Trophoblast cell (in vitro differentiated cells and primary cell): ENCODE measurements around the gene LRRC74B.
"Not testable (repeated sequence)": the region's sequence is repeated elsewhere in the genome, so short reads cannot be mapped to it uniquely, and the experiment has no call there.

Experiments
- DNase-seq, 2 donors: peaks; one replicate each; pipeline ENCODE4 v3.0.0-alpha.2; 2016
- H2AFZ ChIP-seq: 2 replicates; pipeline ENCODE4 v1.6.1; 2013; ENCODE audit warnings: low read length, moderate library complexity, mild to moderate bottlenecking; ENCODE audit not compliant: insufficient read depth, poor library complexity
- H2AK5ac ChIP-seq: 2 replicates; pipeline ENCODE4 v1.6.1; 2013; ENCODE audit warnings: mild to moderate bottlenecking, low read length
- H2BK120ac ChIP-seq: 2 replicates; pipeline ENCODE4 v1.6.1; 2013; ENCODE audit warnings: low read length, mild to moderate bottlenecking, moderate library complexity; ENCODE audit not compliant: insufficient read depth, poor library complexity
- H2BK12ac ChIP-seq: 2 replicates; pipeline ENCODE4 v1.6.1; 2013; ENCODE audit warnings: mild to moderate bottlenecking, low read length, moderate library complexity
- H2BK5ac ChIP-seq: 2 replicates; pipeline ENCODE4 v1.6.1; 2013; ENCODE audit warnings: low read length, low read depth, moderate library complexity, mild to moderate bottlenecking; ENCODE audit not compliant: poor library complexity
- H3K14ac ChIP-seq: 2 replicates; pipeline ENCODE4 v1.6.1; 2013; ENCODE audit warnings: mild to moderate bottlenecking, low read length
- H3K18ac ChIP-seq: 2 replicates; pipeline ENCODE4 v1.6.1; 2013; ENCODE audit warnings: mild to moderate bottlenecking, low read length
- H3K23ac ChIP-seq: 2 replicates; pipeline ENCODE4 v1.6.1; 2013; ENCODE audit warnings: low read length
- H3K27ac ChIP-seq: 2 replicates; pipeline ENCODE4 v1.5.1; 2013; ENCODE audit warnings: low read depth, mild to moderate bottlenecking, inconsistent platforms, low read length, moderate library complexity
- H3K27me3 ChIP-seq: 2 replicates; pipeline ENCODE4 v1.6.1; 2013; ENCODE audit warnings: inconsistent platforms, mild to moderate bottlenecking, low read length, moderate library complexity; ENCODE audit not compliant: insufficient read depth
- H3K36me3 ChIP-seq, 2 experiments: 1 replicate in 1 of 2; 2 replicates in 1 of 2; pipeline ENCODE4 v1.6.1; 2013; ENCODE audit warnings: low read length in 2 of 2, mild to moderate bottlenecking in 2 of 2, moderate library complexity in 1 of 2; ENCODE audit not compliant: insufficient read depth in 2 of 2, control insufficient read depth in 1 of 2
- H3K4ac ChIP-seq: 2 replicates; pipeline ENCODE4 v1.6.1; 2013; ENCODE audit warnings: low read depth, mild to moderate bottlenecking, low read length, moderate library complexity
- H3K4me1 ChIP-seq, 2 experiments: 1 replicate in 1 of 2; 2 replicates in 1 of 2; pipeline ENCODE4 v1.6.1; 2013; ENCODE audit warnings: low read length in 2 of 2, mild to moderate bottlenecking in 2 of 2, moderate library complexity in 1 of 2; ENCODE audit not compliant: insufficient read depth in 2 of 2, control insufficient read depth in 1 of 2
- H3K4me2 ChIP-seq: 2 replicates; pipeline ENCODE4 v1.6.1; 2013; ENCODE audit warnings: inconsistent platforms, mild to moderate bottlenecking, low read length, moderate library complexity
- H3K4me3 ChIP-seq: 2 replicates; pipeline ENCODE4 v1.5.1; 2013; ENCODE audit warnings: mild to moderate bottlenecking, low read depth, low read length, inconsistent platforms
- H3K79me1 ChIP-seq: one replicate; pipeline ENCODE4 v1.6.1; 2013; ENCODE audit warnings: low read length
- H3K79me2 ChIP-seq: 2 replicates; pipeline ENCODE4 v1.6.1; 2013; ENCODE audit warnings: low read length, mild to moderate bottlenecking; ENCODE audit not compliant: control insufficient read depth, insufficient read depth, poor library complexity
- H3K9ac ChIP-seq: 2 replicates; pipeline ENCODE4 v1.6.1; 2013; ENCODE audit warnings: mild to moderate bottlenecking, low read length
- H3K9me3 ChIP-seq: 2 replicates; pipeline ENCODE4 v1.6.1; 2013; ENCODE audit warnings: low read depth, mild to moderate bottlenecking, control low read depth, inconsistent platforms, low read length; ENCODE audit not compliant: insufficient read depth
- H4K12ac ChIP-seq: 2 replicates; pipeline ENCODE4 v1.6.1; 2013; ENCODE audit warnings: low read depth, mild to moderate bottlenecking, low read length, moderate library complexity
- H4K8ac ChIP-seq: 2 replicates; pipeline ENCODE4 v1.6.1; 2013; ENCODE audit warnings: low read depth, mild to moderate bottlenecking, low read length, moderate library complexity
- H4K91ac ChIP-seq: one replicate; pipeline ENCODE4 v1.6.1; 2013; ENCODE audit warnings: low read depth, mild to moderate bottlenecking, low read length, moderate library complexity
- WGBS: extraction: QIAGEN DNeasy Blood & Tissue Kit; methylation state at CpG from one replicate; pipeline ENCODE4 v1.1.7; 2013; ENCODE audit warnings: missing lambda C conversion rate; ENCODE audit not compliant: insufficient read length, insufficient coverage; ENCODE audit errors: extremely low coverage; 5-methylcytosine and 5-hydroxymethylcytosine counted together

LRRC74B gene

GRCh38 chr22:21064425-21064824, 18.7 kb downstream of the LRRC74B start:
- not testable (repeated sequence) for H2BK120ac ChIP-seq, H3K9me3 ChIP-seq, H3K36me3 ChIP-seq, H3K79me1 ChIP-seq, DNase-seq, H3K14ac ChIP-seq, H4K12ac ChIP-seq, H2AFZ ChIP-seq, H2BK5ac ChIP-seq, H3K79me2 ChIP-seq, H3K23ac ChIP-seq, H3K27me3 ChIP-seq, H3K4me2 ChIP-seq, H4K91ac ChIP-seq, H3K4me3 ChIP-seq, H2AK5ac ChIP-seq, H3K18ac ChIP-seq, H3K4ac ChIP-seq, H3K4me1 ChIP-seq, H3K27ac ChIP-seq, H4K8ac ChIP-seq, H2BK12ac ChIP-seq, H3K9ac ChIP-seq
- no CpG with 5 or more reads among the region's 11 CpGs for WGBS

DNA sequence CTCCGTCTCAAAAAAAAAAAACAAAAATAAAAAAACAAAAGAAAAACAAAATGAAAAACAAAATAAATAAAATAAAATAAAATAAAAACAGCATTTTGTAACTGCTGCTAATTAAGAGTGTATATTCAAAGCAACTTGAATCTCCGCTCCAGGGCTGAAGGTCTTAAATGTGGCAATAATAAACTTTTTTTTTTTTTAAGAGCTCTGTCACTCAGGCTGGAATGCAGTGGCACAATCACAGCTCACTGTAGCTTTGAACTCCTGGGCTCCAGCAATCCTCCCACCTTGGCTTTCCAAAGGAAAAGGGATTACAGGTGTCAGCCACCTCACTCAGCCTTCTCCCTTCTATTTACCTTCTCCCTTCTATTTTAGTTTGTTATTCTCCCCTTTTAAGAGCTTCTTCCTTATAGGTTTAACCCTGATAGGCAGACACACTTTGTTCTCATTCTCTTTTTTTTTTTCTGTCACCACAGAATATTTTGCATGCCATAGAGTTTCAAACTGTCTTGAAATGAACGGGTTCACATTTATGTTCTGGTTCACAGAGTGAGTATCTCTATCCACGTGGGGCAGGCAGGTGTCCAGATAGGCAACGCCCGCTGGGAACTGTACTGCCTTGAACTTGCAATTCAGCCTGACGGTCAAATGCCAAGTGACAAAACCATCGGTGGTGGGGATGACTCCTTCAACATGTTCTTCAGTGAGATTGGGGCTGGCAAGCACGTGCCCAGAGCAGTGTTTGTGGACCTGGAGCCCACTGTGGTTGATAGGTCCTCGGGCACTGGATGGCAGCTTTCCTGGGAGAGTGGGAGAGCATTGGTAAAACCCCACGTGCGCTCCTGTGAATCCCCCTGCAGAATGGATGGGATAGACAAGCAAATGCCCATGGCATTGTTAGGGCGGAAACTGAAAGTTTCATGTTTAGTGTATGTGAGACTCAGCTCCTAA, 19.4 kb downstream of the LRRC74B start:
- no peak overlapping the region for H3K9ac ChIP-seq
- H3K79me2 ChIP-seq: no peaks in the 10 kb centered on the region
- H2AFZ ChIP-seq: no peak overlapping the region
- no peak overlapping the region for H3K4me2 ChIP-seq
- no peak overlapping the region for H4K12ac ChIP-seq
- H3K23ac ChIP-seq: no peak overlapping the region
- H3K4me1 ChIP-seq: no peaks in the 10 kb centered on the region
- H3K18ac ChIP-seq: no peak overlapping the region
- no peak overlapping the region for H3K4me3 ChIP-seq
- H2BK12ac ChIP-seq: no peak overlapping the region
- H3K27me3 ChIP-seq: no peaks in the 10 kb centered on the region
- WGBS: no CpG with 5 or more reads among the region's 13 CpGs
- no peak overlapping the region for H3K27ac ChIP-seq
- no peak overlapping the region for H3K4ac ChIP-seq
- H3K36me3 ChIP-seq: no peaks in the 10 kb centered on the region
- no peak overlapping the region for H2AK5ac ChIP-seq
- H2BK5ac ChIP-seq: no peak overlapping the region
- DNase-seq: peak in 1 of 2 donors; percentile 74
- H3K14ac ChIP-seq: no peak overlapping the region
- no peak overlapping the region for H4K8ac ChIP-seq
- peaks cover 2% of the 10 kb centered on the region for H3K9me3 ChIP-seq
- H4K91ac ChIP-seq: no peak overlapping the region
- H3K79me1 ChIP-seq: no peaks in the 10 kb centered on the region
- H2BK120ac ChIP-seq: no peak overlapping the region

DNA sequence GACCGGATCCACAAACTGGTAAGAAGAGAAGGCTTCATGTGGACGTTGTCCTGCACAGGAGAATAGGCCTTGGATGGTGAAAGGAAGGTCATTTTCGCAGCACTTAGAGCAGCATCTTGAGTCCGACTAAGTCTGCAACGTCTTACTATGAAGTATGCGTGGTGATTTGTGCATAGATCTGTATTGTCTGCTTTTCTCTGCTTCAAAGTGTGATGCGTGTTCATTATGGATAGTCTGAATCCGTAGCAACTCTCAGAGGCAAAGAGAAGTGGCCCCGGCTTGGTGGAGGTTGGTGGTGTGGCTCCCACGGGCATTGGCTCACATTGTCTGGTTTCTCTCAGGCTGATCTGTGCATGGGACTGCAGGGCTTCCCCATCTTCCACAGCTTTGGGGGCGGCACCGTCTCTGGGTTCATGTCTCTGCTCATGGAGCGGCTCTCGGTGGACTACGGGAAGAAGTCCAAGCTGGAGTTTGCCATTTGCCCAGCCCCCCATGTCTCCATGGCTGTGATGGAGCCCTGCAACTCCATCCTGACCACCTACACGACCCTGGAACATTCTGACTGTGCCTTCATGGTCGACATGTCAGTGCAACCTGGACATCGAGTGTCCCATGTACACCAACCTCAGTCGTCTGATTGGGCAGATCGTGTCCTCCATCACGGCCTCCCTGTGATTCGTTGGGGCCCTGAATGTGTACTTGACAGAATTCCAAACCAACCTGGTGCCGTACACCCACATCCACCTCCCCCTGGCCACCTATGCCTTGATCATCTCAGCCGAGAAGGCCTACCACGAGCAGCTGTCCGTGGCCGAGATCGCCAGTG, 21.5 kb downstream of the LRRC74B start:
- Histone ChIP-seq H3K9me3 (peaks cover 7% of the 10 kb centered on the region), H3K27ac (no peak overlapping the region), H3K79me2 (no peaks in the 10 kb centered on the region), H3K4me1 (no peaks in the 10 kb centered on the region), H3K9ac (no peak overlapping the region), H3K14ac (no peak overlapping the region), H4K8ac (no peak overlapping the region), H3K23ac (no peak overlapping the region), H3K4me2 (no peak overlapping the region), H2BK5ac (no peak overlapping the region), H3K79me1 (no peaks in the 10 kb centered on the region), H3K4me3 (no peak overlapping the region), H3K18ac (no peak overlapping the region), H3K27me3 (no peaks in the 10 kb centered on the region), H2AK5ac (no peak overlapping the region), H4K91ac (no peak overlapping the region), H4K12ac (no peak overlapping the region), H2BK120ac (no peak overlapping the region), H3K36me3 (no peaks in the 10 kb centered on the region), H3K4ac (no peak overlapping the region), H2BK12ac (no peak overlapping the region), H2AFZ (no peak overlapping the region)
- no CpG with 5 or more reads among the region's 28 CpGs for WGBS
- DNase-seq: no peak

DNA sequence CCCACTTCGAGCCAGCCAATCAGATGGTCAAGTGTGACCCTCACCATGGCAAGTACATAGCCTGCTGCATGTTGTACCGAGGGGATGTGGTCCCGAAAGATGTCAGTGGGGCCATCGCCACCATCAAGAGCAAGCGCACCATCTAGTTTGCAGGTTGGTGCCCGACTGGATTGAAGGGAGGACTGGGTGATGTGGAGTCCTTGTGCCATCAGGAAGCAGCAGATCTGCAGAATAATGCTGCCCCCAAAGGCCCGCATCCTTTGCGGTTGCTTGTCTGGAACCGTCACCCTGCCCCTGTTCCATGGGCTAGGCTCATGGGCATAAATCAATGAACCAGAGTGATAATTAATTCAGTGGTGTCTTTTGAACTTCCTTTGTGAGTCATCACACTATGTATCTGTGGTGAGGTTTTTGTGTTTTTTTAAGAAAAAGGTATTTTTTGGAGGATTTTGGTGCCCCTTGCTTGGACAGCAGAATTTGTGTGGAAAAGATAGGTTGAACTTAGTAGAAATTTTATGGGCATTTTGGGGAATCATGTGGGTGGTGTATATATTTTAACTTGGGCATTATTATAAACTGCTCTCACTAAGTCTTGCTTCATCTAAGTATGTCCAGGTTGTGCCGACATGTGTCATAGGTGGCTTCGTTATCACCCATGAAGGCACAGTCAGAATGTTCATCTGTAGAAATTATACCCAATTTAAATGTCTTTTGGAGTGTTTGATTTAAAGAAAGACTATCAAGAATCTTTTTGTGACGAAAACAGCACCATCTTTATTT, 22.3 kb downstream of the LRRC74B start:
- H4K91ac ChIP-seq: no peak overlapping the region
- H2AK5ac ChIP-seq: no peak overlapping the region
- H3K9ac ChIP-seq: no peak overlapping the region
- H3K14ac ChIP-seq: no peak overlapping the region
- no peak overlapping the region for H3K27ac ChIP-seq
- H3K23ac ChIP-seq: no peak overlapping the region
- WGBS: no CpG with 5 or more reads among the region's 12 CpGs
- no peak overlapping the region for H2BK12ac ChIP-seq
- no peaks in the 10 kb centered on the region for H3K4me1 ChIP-seq
- no peaks in the 10 kb centered on the region for H3K79me2 ChIP-seq
- H3K36me3 ChIP-seq: no peaks in the 10 kb centered on the region
- H2BK120ac ChIP-seq: no peak overlapping the region
- no peak overlapping the region for H4K12ac ChIP-seq
- H3K27me3 ChIP-seq: no peaks in the 10 kb centered on the region
- H3K4ac ChIP-seq: no peak overlapping the region
- no peak overlapping the region for H4K8ac ChIP-seq
- H3K18ac ChIP-seq: no peak overlapping the region
- H3K4me3 ChIP-seq: no peak overlapping the region
- H3K9me3 ChIP-seq: peaks cover 11% of the 10 kb centered on the region
- no peak for DNase-seq
- H3K79me1 ChIP-seq: no peaks in the 10 kb centered on the region
- H2BK5ac ChIP-seq: no peak overlapping the region
- no peak overlapping the region for H2AFZ ChIP-seq
- no peak overlapping the region for H3K4me2 ChIP-seq
